Measurements from ENCODE around the gene KRTAP5-3.

- TF ChIP-seq POLR2A (IDR thresholded peaks at IDR 0.05) (no peak), CTCF (IDR thresholded peaks at IDR 0.05) (no peak)
Measured at GRCh38 chr11:1604711-1605110, 3.6 kb downstream of the KRTAP5-3 start.

Data from thyroid gland (tissue), 4 donors.